Endothelial cell of umbilical vein (primary cell): ENCODE data around the gene TRAF3. TPM values are rescaled to one million over a fixed set of nuclear protein-coding genes. Genes with fewer than 3 reads are reported as not detected.

Source experiments
- BruUV-seq: library from RNA; stranded (reverse); fragments of 400-500 nt; replicated peaks from 2 replicates; lab custom pipeline; 2021; lab: Mats Ljungman, UMichigan
- CTCF ChIA-PET: fragments of 300-600, 350-600 bp; sonication (Branson Sonifier 250); formaldehyde crosslinking; loops from one replicate; lab custom pipeline; 2021; ENCODE audit warnings: antibody characterized with exemption, inconsistent platforms; lab: Charles Lee
- POLR2A ChIA-PET: fragments of 300-600, 350-600 bp; sonication (Branson Sonifier 250); formaldehyde crosslinking; loops from one replicate; lab custom pipeline; 2021; ENCODE audit warnings: antibody characterized with exemption, inconsistent platforms; lab: Charles Lee
- DNase-seq: peaks from one replicate; pipeline ENCODE4 v3.0.0-alpha.2; 2011; ENCODE audit warnings: low read depth, low spot score
- FAIRE-seq: peaks from 2 replicates; lab custom pipeline; 2011; peaks lifted over from hg19 to GRCh38; lab: Jason Lieb, UNC
- H2AFZ ChIP-seq: 2 replicates; pipeline ENCODE4 v1.6.0; 2012; ENCODE audit warnings: low read depth, low read length, control low read depth, inconsistent platforms
- H3K27ac ChIP-seq: 2 replicates; pipeline ENCODE4 v1.5.1; 2011; ENCODE audit warnings: low read depth, mild to moderate bottlenecking, control low read depth, low read length, moderate library complexity; ENCODE audit not compliant: insufficient read depth
- H3K27me3 ChIP-seq, 2 experiments: 2 replicates each; pipeline versions ENCODE4 v1.6.0 to v1.6.1; 2011; ENCODE audit warnings: low read length in 2 of 2, mixed read lengths in 1 of 2; ENCODE audit not compliant: control insufficient read depth in 2 of 2, insufficient read depth in 2 of 2
- H3K36me3 ChIP-seq, 2 experiments: 2 replicates in 1 of 2; 3 replicates in 1 of 2; pipeline ENCODE4 v1.5.1; 2011; ENCODE audit warnings: low read length in 2 of 2, mild to moderate bottlenecking in 1 of 2, moderate library complexity in 1 of 2; ENCODE audit not compliant: control insufficient read depth in 2 of 2, insufficient read depth in 2 of 2; ENCODE audit errors: extremely low read depth in 1 of 2
- H3K4me1 ChIP-seq: 3 replicates; pipeline ENCODE4 v1.5.1; 2011; ENCODE audit warnings: mild to moderate bottlenecking, low read length; ENCODE audit not compliant: control insufficient read depth, insufficient read depth; ENCODE audit errors: extremely low read depth
- H3K4me2 ChIP-seq: 2 replicates; pipeline ENCODE4 v1.6.1; 2011; ENCODE audit warnings: low read length, control low read depth, mixed read lengths; ENCODE audit not compliant: insufficient read depth
- H3K4me3 ChIP-seq, 3 experiments: fragments of 200-600 bp in 1 of 3; sonication (generic), shearing (Covaris generic) in 1 of 3; replicated peaks in 1 of 3; 2 replicates each; pipeline ENCODE4 v1.5.1; 2011 to 2016; ENCODE audit warnings: control low read depth in 3 of 3, low read length in 3 of 3, mild to moderate bottlenecking in 2 of 3, inconsistent platforms in 1 of 3, low read depth in 1 of 3, moderate library complexity in 1 of 3; ENCODE audit not compliant: insufficient read depth in 1 of 3
- H3K79me2 ChIP-seq: 2 replicates; pipeline ENCODE4 v1.6.0; 2012; ENCODE audit warnings: low read length, inconsistent platforms; ENCODE audit not compliant: control insufficient read depth, insufficient read depth
- H3K9ac ChIP-seq: replicated peaks from 2 replicates; pipeline ENCODE3; 2011; ENCODE audit warnings: low read length, control low read depth; ENCODE audit not compliant: insufficient read depth; ENCODE audit errors: extremely low read depth
- H3K9me1 ChIP-seq: replicated peaks from 3 replicates; pipeline ENCODE4 v1.6.0; 2011; ENCODE audit warnings: mild to moderate bottlenecking, low read length; ENCODE audit not compliant: control insufficient read depth, insufficient read depth; ENCODE audit errors: extremely low read depth
- H3K9me3 ChIP-seq: replicated peaks from 2 replicates; pipeline ENCODE4 v1.5.1; 2012; ENCODE audit warnings: low read length, inconsistent platforms; ENCODE audit not compliant: control insufficient read depth, insufficient read depth
- H4K20me1 ChIP-seq: replicated peaks from 2 replicates; pipeline ENCODE3; 2011; ENCODE audit warnings: mild to moderate bottlenecking, low read length; ENCODE audit not compliant: control insufficient read depth, insufficient read depth; ENCODE audit errors: extremely low read depth
- CTCF ChIP-seq, 2 donors: IDR thresholded peaks; 1 replicate in 1 of 2; 2 replicates in 1 of 2; pipeline ENCODE4 v1.5.1; 2011; ENCODE audit warnings: low read length in 2 of 2, mild to moderate bottlenecking in 2 of 2, moderate library complexity in 2 of 2, control low read depth in 1 of 2, inconsistent platforms in 1 of 2, low read depth in 1 of 2; ENCODE audit not compliant: insufficient read depth in 1 of 2; ENCODE audit errors: extremely low read depth in 1 of 2
- EZH2 ChIP-seq: IDR thresholded peaks from 2 replicates; pipeline ENCODE4 v1.6.1; 2012; ENCODE audit warnings: borderline replicate concordance, low read depth, mild to moderate bottlenecking, moderate library complexity, low read length, inconsistent platforms; ENCODE audit not compliant: severe bottlenecking
- FOS ChIP-seq: IDR thresholded peaks from 2 replicates; pipeline ENCODE4 v1.6.1; 2011; ENCODE audit warnings: mild to moderate bottlenecking, low read length, moderate library complexity, borderline replicate concordance; ENCODE audit not compliant: insufficient read depth
- GATA2 ChIP-seq: IDR thresholded peaks from 2 replicates; pipeline ENCODE4 v1.7.0; 2011; ENCODE audit warnings: low read depth, mild to moderate bottlenecking, moderate library complexity, mixed read lengths, low read length; ENCODE audit not compliant: insufficient read length, insufficient read depth
- JUN ChIP-seq: IDR thresholded peaks from 2 replicates; pipeline ENCODE4 v1.6.1; 2011; ENCODE audit warnings: borderline replicate concordance, low read depth; ENCODE audit not compliant: insufficient read length, insufficient read depth
- MAX ChIP-seq: IDR thresholded peaks from 2 replicates; pipeline ENCODE4 v1.6.1; 2011; ENCODE audit not compliant: insufficient read depth, insufficient read length
- MYC ChIP-seq: IDR thresholded peaks from one replicate; pipeline ENCODE4 v1.6.1; 2011; ENCODE audit warnings: mild to moderate bottlenecking, low read depth, low read length
- POLR2A ChIP-seq: IDR thresholded peaks from 2 replicates; pipeline ENCODE4 v1.6.1; 2012; ENCODE audit warnings: low read depth, mild to moderate bottlenecking, control low read depth, low read length
- POLR2AphosphoS5 ChIP-seq: IDR thresholded peaks from 2 replicates; pipeline ENCODE4 v1.6.1; 2012; ENCODE audit warnings: low read depth, mild to moderate bottlenecking, control low read depth, low read length, moderate library complexity; ENCODE audit not compliant: insufficient read depth
- dilution Hi-C: fragments of 300-500 bp; cut with MboI; formaldehyde crosslinking; loops from one replicate; pipeline ENCODE4 v1.15.0; 2019; ENCODE audit warnings: low sequenced_read_pairs; ENCODE audit not compliant: extremely low pct_ligation_motif_present
- intact Hi-C: fragments of 100-400 bp; cut with micrococcal nuclease; formaldehyde crosslinking; loops from one replicate; pipeline ENCODE4 v1.10.0; 2022
- polyA plus RNA-seq, 4 experiments: library from polyadenylated mRNA; depleted of rRNA in 3 of 4; stranded (reverse) in 3 of 4; unstranded in 1 of 4; fragments of >200 nt; gene quantifications; 2 replicates each; pipeline versions ENCODE4 v1.2.1 to v1.2.3, GENCODE V29; 2011 to 2012; ENCODE audit warnings: missing spikeins in 1 of 4
- total RNA-seq: library from RNA; stranded (reverse); gene quantifications from 2 replicates; pipeline ENCODE4 v1.2.3, GENCODE V29; 2021

The TRAF3 gene
- total and polyA plus RNA-seq, 2 donors (not counting 3 experiments of a cell fraction or from before 2014, with no cell fraction given) = 14.4 to 27.6 TPM

GRCh38 chr14:102806447-102806846 lies 29.2 kb downstream of the TRAF3 start:
- dilution Hi-C loops (no loop called here), intact Hi-C loops (no loop called here)
- peaks cover 32% of the 10 kb centered on the region for H3K79me2 ChIP-seq
- H2AFZ ChIP-seq = no peak overlapping the region
- FAIRE-seq (no peak), DNase-seq (no peak)
- no peak overlapping the region for H3K4me3 ChIP-seq
- no TSS peak for BruUV-seq
- H3K9me3 ChIP-seq = no peaks in the 10 kb centered on the region
- H3K27me3 ChIP-seq = no peaks in the 10 kb centered on the region
- POLR2A ChIA-PET = no interaction called here
- H4K20me1 ChIP-seq = no peaks in the 10 kb centered on the region
- no peaks in the 10 kb centered on the region for H3K4me1 ChIP-seq
- H3K36me3 ChIP-seq = no peaks in the 10 kb centered on the region
- H3K9me1 ChIP-seq = no peaks in the 10 kb centered on the region
- TF ChIP-seq POLR2AphosphoS5 (no peak), CTCF (IDR thresholded peaks at IDR 0.05; ENCODE audit: extremely low read depth in 1 of 2, insufficient read depth in 1 of 2, low read depth in 1 of 2, low read length in 2 of 2) (no peak), JUN (no peak), GATA2 (no peak), EZH2 (no peak), MAX (no peak), POLR2A (no peak), FOS (no peak), MYC (no peak)
- CTCF ChIA-PET = interaction anchor here (0.7 kb wide), 1 partner anchor 112 kb away, joined by 3 read pairs; no protein-coding TSS in a partner anchor
- H3K27ac ChIP-seq = no peak overlapping the region
- no peak overlapping the region for H3K9ac ChIP-seq
- H3K4me2 ChIP-seq = no peak overlapping the region
